Upper lobe of left lung (tissue), 6 donors: ENCODE results near the gene SERTM1. TPM values are rescaled to one million over a fixed set of nuclear protein-coding genes. Genes with fewer than 3 reads are reported as not detected.

Experiments used
- ATAC-seq, 2 donors: fragments of 200-7000 bp; cut with Tn5 transposase; one replicate each; pipeline ENCODE4 v1.9.1; 2022; ENCODE audit warnings: mild to moderate bottlenecking in 2 of 2, moderate library complexity in 2 of 2; ENCODE audit not compliant: low FRiP score in 2 of 2
- DNase-seq, 2 donors: peaks; one replicate each; pipeline ENCODE4 v3.0.0-alpha.2; 2019 to 2020
- H3K27ac ChIP-seq, 4 donors: fragments of 200-600 bp; sonication (generic); one replicate each; pipeline ENCODE4 v1.5.1; 2016 to 2019
- H3K27me3 ChIP-seq, 4 donors: fragments of 200-600 bp; sonication (generic); one replicate each; pipeline ENCODE4 v1.5.1; 2017 to 2019
- H3K36me3 ChIP-seq, 4 donors: fragments of 200-600 bp; sonication (generic); one replicate each; pipeline ENCODE4 v1.5.1; 2016 to 2019
- H3K4me1 ChIP-seq, 4 donors: fragments of 200-600 bp; sonication (generic); one replicate each; pipeline ENCODE4 v1.5.1; 2018 to 2019
- H3K4me3 ChIP-seq, 4 donors: fragments of 200-600 bp; sonication (generic); one replicate each; pipeline ENCODE4 v1.5.1; 2017 to 2019; ENCODE audit warnings: mild to moderate bottlenecking in 2 of 4, moderate library complexity in 1 of 4
- H3K9me3 ChIP-seq, 4 donors: fragments of 200-600 bp; sonication (generic); one replicate each; pipeline ENCODE4 v1.5.1; 2018 to 2019
- EP300 ChIP-seq, 4 donors: sonication (generic); formaldehyde crosslinking; IDR thresholded peaks; one replicate each; pipeline ENCODE4 v1.5.1; 2017; ENCODE audit warnings: antibody characterized with exemption in 4 of 4, control low read depth in 2 of 4
- POLR2A ChIP-seq, 4 donors: fragments of 450-650 bp; IDR thresholded peaks; one replicate each; pipeline ENCODE4 v1.5.1; 2016 to 2017; ENCODE audit warnings: antibody characterized with exemption in 4 of 4, mild to moderate bottlenecking in 2 of 4
- POLR2AphosphoS5 ChIP-seq, 2 donors: sonication (generic); formaldehyde crosslinking; IDR thresholded peaks; one replicate each; pipeline ENCODE4 v1.5.1; 2017; ENCODE audit warnings: antibody characterized with exemption in 2 of 2
- WGBS, 2 donors: methylation state at CpG; one replicate each; pipeline ENCODE4 v1.1.5; 2017 to 2018; 5-methylcytosine and 5-hydroxymethylcytosine counted together
- total RNA-seq, 6 donors: library from RNA; depleted of rRNA in 4 of 6; stranded (reverse); fragments of >200 nt in 4 of 6; gene quantifications; one replicate each; pipeline versions ENCODE4 v1.1.0 to v1.2.1, GENCODE V29; 2016 to 2021
- TF ChIP-seq, protein P1 (sequence below), 6 experiments: fragments of 450-650 bp in 4 of 6; fragments of 200-600 bp in 2 of 6; sonication (generic) in 2 of 6; IDR thresholded peaks; one replicate each; pipeline ENCODE4 v1.5.1; 2016 to 2019; ENCODE audit warnings: antibody characterized with exemption in 6 of 6
- donor health status: DM: no; HTN: no; CAD: no; lungs with moderate emphysema.
- donor health status: DM: no; HTN: yes; CAD: no; lungs with severe emphysema.

Gene SERTM1
- 1 to 10 TPM in 5 of 6 donors, not detected in 1; 3.0 to 7.3 (median 3.8) TPM for total RNA-seq

- Histone ChIP-seq H3K4me1 (peaks cover 0 to 11% (median 4%) of the 10 kb centered on the region in 4 donors), H3K27ac (no peak within 1 kb of the TSS), H3K36me3 (no peaks in the 10 kb centered on the region), H3K27me3 (peaks cover 0 to 13% (median 5%) of the 10 kb centered on the region in 4 donors), H3K9me3 (no peaks in the 10 kb centered on the region), H3K4me3 (peak within 1 kb of the TSS in 3 of 4 donors; percentile 25 to 45 (median 31))
- WGBS, 2 donors, result 0 to 7% methylated on average over 7 to 13 of the region's 56 CpGs
- no peak for TF ChIP-seq POLR2AphosphoS5 (IDR thresholded peaks at IDR 0.05)
- no peak for TF ChIP-seq POLR2A (IDR thresholded peaks at IDR 0.05)
- TF ChIP-seq EP300 (IDR thresholded peaks at IDR 0.05), result no peak
- ATAC-seq, result peak; percentile 57 to 82
- DNase-seq, result peak in 1 of 2 donors; percentile 86
Observed at GRCh38 chr13:36673838-36674326, at the start of gene SERTM1. Gene SERTM1, plus strand, starts transcription at chr13:36674020. Its CDS starts 21,059 bp downstream, at chr13:36695079.

- Histone ChIP-seq H3K4me3 (no peak overlapping the region), H3K9me3 (no peaks in the 10 kb centered on the region), H3K27me3 (no peaks in the 10 kb centered on the region), H3K36me3 (no peaks in the 10 kb centered on the region), H3K27ac (no peak overlapping the region), H3K4me1 (no peaks in the 10 kb centered on the region)
- TF ChIP-seq POLR2AphosphoS5 (IDR thresholded peaks at IDR 0.05), result no peak
- no peak for TF ChIP-seq EP300 (IDR thresholded peaks at IDR 0.05)
- TF ChIP-seq POLR2A (IDR thresholded peaks at IDR 0.05), result no peak
- TF ChIP-seq, protein P1, sequence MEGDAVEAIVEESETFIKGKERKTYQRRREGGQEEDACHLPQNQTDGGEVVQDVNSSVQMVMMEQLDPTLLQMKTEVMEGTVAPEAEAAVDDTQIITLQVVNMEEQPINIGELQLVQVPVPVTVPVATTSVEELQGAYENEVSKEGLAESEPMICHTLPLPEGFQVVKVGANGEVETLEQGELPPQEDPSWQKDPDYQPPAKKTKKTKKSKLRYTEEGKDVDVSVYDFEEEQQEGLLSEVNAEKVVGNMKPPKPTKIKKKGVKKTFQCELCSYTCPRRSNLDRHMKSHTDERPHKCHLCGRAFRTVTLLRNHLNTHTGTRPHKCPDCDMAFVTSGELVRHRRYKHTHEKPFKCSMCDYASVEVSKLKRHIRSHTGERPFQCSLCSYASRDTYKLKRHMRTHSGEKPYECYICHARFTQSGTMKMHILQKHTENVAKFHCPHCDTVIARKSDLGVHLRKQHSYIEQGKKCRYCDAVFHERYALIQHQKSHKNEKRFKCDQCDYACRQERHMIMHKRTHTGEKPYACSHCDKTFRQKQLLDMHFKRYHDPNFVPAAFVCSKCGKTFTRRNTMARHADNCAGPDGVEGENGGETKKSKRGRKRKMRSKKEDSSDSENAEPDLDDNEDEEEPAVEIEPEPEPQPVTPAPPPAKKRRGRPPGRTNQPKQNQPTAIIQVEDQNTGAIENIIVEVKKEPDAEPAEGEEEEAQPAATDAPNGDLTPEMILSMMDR (IDR thresholded peaks at IDR 0.05), result no peak
- ATAC-seq, result no peak
- WGBS, 2 donors, result 84 to 89% methylated on average over 5 of the region's 5 CpGs
- DNase-seq, result no peak
Observed at GRCh38 chr13:36628377-36629056, 45.3 kb upstream of the SERTM1 start.

- 62 to 81% methylated on average over 2 of the region's 2 CpGs for WGBS, 2 donors
- no peaks in the 10 kb centered on the region for H3K36me3 ChIP-seq
- H3K27ac ChIP-seq, result no peak overlapping the region
- TF ChIP-seq POLR2AphosphoS5 (IDR thresholded peaks at IDR 0.05), result no peak
- no peak for TF ChIP-seq POLR2A (IDR thresholded peaks at IDR 0.05)
- TF ChIP-seq EP300 (IDR thresholded peaks at IDR 0.05), result no peak
- TF ChIP-seq, protein P1 (IDR thresholded peaks at IDR 0.05), result no peak
- no peaks in the 10 kb centered on the region for H3K9me3 ChIP-seq
- ATAC-seq, result peak in 1 of 2 donors; percentile 65
- no peaks in the 10 kb centered on the region for H3K4me1 ChIP-seq
- H3K27me3 ChIP-seq, result no peaks in the 10 kb centered on the region
- no peak overlapping the region for H3K4me3 ChIP-seq
- DNase-seq, result no peak
Observed at GRCh38 chr13:36629057-36629385, 44.8 kb upstream of the SERTM1 start.

DNA sequence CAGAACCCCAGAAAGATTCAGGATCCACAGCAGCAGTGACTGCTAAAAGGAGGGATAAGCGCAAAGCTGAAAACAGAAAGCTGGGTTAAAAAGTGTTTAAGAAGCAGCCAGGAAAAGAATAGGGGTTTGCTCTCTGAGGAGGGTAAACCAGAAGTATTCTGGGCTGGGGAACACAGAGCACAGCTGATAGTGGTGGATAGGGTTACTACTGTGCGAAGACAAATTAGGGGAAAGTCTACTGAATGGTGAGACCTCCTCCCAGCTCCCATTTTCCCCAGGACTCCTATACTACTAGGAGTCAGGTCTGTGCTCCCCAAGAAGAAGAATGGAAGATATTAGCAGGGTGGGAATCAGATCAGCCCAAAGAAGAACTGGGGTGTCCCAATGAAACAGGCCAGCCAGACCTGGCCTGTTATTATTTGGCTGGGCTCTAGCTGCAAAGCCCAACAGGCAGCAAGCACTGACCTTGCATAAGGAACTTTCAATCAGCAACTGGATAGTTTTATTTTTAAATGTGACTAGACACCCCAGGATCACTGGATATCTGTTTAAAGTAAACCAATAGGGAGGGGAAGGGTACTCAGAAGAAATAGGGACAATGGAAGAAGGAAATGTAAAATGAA is 43.5 kb upstream of the SERTM1 start:
- no peak overlapping the region for H3K27ac ChIP-seq
- no peak overlapping the region for H3K4me3 ChIP-seq
- no peaks in the 10 kb centered on the region for H3K36me3 ChIP-seq
- no peaks in the 10 kb centered on the region for H3K27me3 ChIP-seq
- TF ChIP-seq POLR2AphosphoS5 (IDR thresholded peaks at IDR 0.05), result no peak
- TF ChIP-seq, protein P1 (IDR thresholded peaks at IDR 0.05), result no peak
- DNase-seq, result no peak
- 87 to 94% methylated on average over 2 of the region's 2 CpGs for WGBS, 2 donors
- H3K9me3 ChIP-seq, result no peaks in the 10 kb centered on the region
- peak in 1 of 2 donors; percentile 20 for ATAC-seq
- H3K4me1 ChIP-seq, result no peaks in the 10 kb centered on the region

DNA sequence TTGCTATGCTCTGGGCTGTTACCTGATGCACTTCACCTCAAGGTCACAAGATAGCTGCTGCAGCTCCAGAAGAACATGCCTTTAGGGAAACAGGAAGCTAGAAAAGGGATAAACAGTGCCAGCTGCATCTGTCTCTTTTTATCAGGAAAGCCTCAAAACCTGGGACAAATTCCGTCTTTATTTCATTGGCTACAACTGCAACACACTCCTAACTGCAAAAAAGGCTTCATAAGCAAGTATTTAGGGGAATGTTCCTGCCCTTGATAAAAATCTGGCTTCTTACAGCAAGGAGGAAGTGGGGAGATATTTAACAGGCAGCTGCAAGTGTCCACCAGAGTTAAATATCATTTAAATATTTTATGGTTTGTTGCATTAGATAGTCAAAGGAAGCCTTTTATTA is 34.2 kb upstream of the SERTM1 start:
- Histone ChIP-seq H3K27me3 (no peaks in the 10 kb centered on the region), H3K27ac (no peak overlapping the region), H3K36me3 (no peaks in the 10 kb centered on the region), H3K4me3 (no peak overlapping the region), H3K4me1 (no peaks in the 10 kb centered on the region), H3K9me3 (peaks cover 0 to 4% (median 0%) of the 10 kb centered on the region in 4 donors)
- no peak for TF ChIP-seq POLR2A (IDR thresholded peaks at IDR 0.05)
- no peak for TF ChIP-seq POLR2AphosphoS5 (IDR thresholded peaks at IDR 0.05)
- TF ChIP-seq, protein P1 (IDR thresholded peaks at IDR 0.05), result no peak
- TF ChIP-seq EP300 (IDR thresholded peaks at IDR 0.05), result no peak
- no peak for DNase-seq
- ATAC-seq, result no peak
- WGBS, 2 donors, result 59 to 80% methylated on average over 1 of the region's 1 CpG
